Measurements from ENCODE around the gene RNU5B-1. TPM values are rescaled to one million over a fixed set of nuclear protein-coding genes. Genes with fewer than 3 reads are reported as not detected.
A peak's percentile ranks its signal among the peaks of the same experiment; 100 is the strongest.

Gene RNU5B-1
- total RNA-seq (10 to 100 TPM in 3 of 4 donors, not detected in 1; 12.8 to 34.0 (median 13.9) TPM), polyA plus RNA-seq (not detected)
- long read RNA-seq, donor 1: 0 reads
- long read RNA-seq, donor 2: 0 reads

- H3K9me3 ChIP-seq: no peaks in the 10 kb centered on the region
- H3K4me3 ChIP-seq: peak within 1 kb of the TSS; percentile 72
- H3K27me3 ChIP-seq (ENCODE audit: insufficient read depth in 3 of 3, low read length in 2 of 3): no peaks in the 10 kb centered on the region
- ATAC-seq: peak; percentile 89 to 93 (median 90)
- H3K36me3 ChIP-seq (ENCODE audit: insufficient read depth in 1 of 2, low read depth in 1 of 2): no peaks in the 10 kb centered on the region
- DNase-seq: peak; percentile 68 to 80
- H3K4me1 ChIP-seq: peaks cover 14% of the 10 kb centered on the region
- peak within 1 kb of the TSS; percentile 88 for H3K27ac ChIP-seq
- peak; percentile 84 for TF ChIP-seq CTCF (IDR thresholded peaks at IDR 0.05)
- 0 to 1% (median 1%) methylated on average over 24 of the region's 24 CpGs for WGBS, 3 donors
- intact Hi-C loops (cut with DNase I): loop anchor here in 1 of 2 donors (5.0 kb wide), 1 partner anchor 117 kb away; the partner anchor contains the start of gene CLPX
Measured at GRCh38 chr15:65304381-65305149, at the start of gene RNU5B-1. TSS of gene RNU5B-1 (plus strand) at chr15:65304677.

GRCh38 chr15:65254758-65255157 lies 49.7 kb upstream of the RNU5B-1 start:
- intact Hi-C loops (cut with DNase I): no loop called here
- no peaks in the 10 kb centered on the region for H3K27me3 ChIP-seq (ENCODE audit: insufficient read depth in 3 of 3, low read length in 2 of 3)
- DNase-seq: no peak
- no peak overlapping the region for H3K4me3 ChIP-seq
- H3K9me3 ChIP-seq: no peaks in the 10 kb centered on the region
- no peak for ATAC-seq
- no peak for TF ChIP-seq CTCF (IDR thresholded peaks at IDR 0.05)
- WGBS, 3 donors: 74 to 80% (median 76%) methylated on average over 1 of the region's 1 CpG
- H3K4me1 ChIP-seq: no peaks in the 10 kb centered on the region
- H3K27ac ChIP-seq: no peak overlapping the region
- H3K36me3 ChIP-seq (ENCODE audit: insufficient read depth in 1 of 2, low read depth in 1 of 2): peaks cover 5 to 26% of the 10 kb centered on the region in 2 donors

- peaks cover 11 to 35% of the 10 kb centered on the region in 2 donors for H3K36me3 ChIP-seq (ENCODE audit: insufficient read depth in 1 of 2, low read depth in 1 of 2)
- DNase-seq (no peak), ATAC-seq (no peak)
- intact Hi-C loops (cut with DNase I): no loop called here
- 88 to 97% (median 95%) methylated on average over 7 of the region's 7 CpGs for WGBS, 3 donors
- H3K4me3 ChIP-seq: no peak overlapping the region
- H3K27ac ChIP-seq: no peak overlapping the region
- no peaks in the 10 kb centered on the region for H3K27me3 ChIP-seq (ENCODE audit: insufficient read depth in 3 of 3, low read length in 2 of 3)
- no peaks in the 10 kb centered on the region for H3K4me1 ChIP-seq
- TF ChIP-seq CTCF (IDR thresholded peaks at IDR 0.05): no peak
- H3K9me3 ChIP-seq: no peaks in the 10 kb centered on the region
Measured at GRCh38 chr15:65255486-65256140, 48.9 kb upstream of the RNU5B-1 start.

GRCh38 chr15:65258375-65259262 lies 45.9 kb upstream of the RNU5B-1 start:
- no peak overlapping the region for H3K4me3 ChIP-seq

More at GRCh38 chr15:65258375-65259262, 45.9 kb upstream of the RNU5B-1 start:
- Histone ChIP-seq H3K4me1 (no peaks in the 10 kb centered on the region), H3K27me3 (ENCODE audit: insufficient read depth in 3 of 3, low read length in 2 of 3) (no peaks in the 10 kb centered on the region), H3K27ac (peak overlapping the region; percentile 1), H3K36me3 (ENCODE audit: insufficient read depth in 1 of 2, low read depth in 1 of 2) (peaks cover 14 to 63% of the 10 kb centered on the region in 2 donors), H3K9me3 (no peaks in the 10 kb centered on the region)
- DNase-seq: no peak
- WGBS, 3 donors: 66 to 69% (median 69%) methylated on average over 5 of the region's 5 CpGs
- ATAC-seq: peak in 2 of 4 donors; percentile 5 to 58
- intact Hi-C loops (cut with DNase I): no loop called here
- TF ChIP-seq CTCF (IDR thresholded peaks at IDR 0.05): no peak
